Measurements from ENCODE around the gene SARS2.

DNA sequence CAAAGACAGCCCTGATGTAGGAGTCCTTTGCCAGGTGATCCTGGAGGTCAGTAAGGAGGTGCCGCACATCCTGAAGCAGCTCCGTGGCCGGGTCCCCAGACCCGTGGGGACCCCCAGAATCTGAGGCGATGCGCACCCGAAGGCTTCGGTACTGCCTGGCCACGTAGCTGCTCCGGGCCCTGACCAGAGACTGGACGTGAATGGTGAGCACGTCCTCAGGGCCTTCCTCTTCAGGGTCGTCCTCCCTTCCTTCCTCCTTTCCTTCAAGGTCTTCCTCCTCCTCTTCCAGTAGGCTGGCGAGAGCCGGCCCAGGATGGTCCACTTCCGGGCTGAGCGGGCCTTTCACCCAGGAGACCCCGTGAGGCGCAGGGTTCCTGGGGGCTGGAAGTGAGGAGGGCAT is 60.0 kb downstream of the SARS2 start:
- TF ChIP-seq, protein P1, sequence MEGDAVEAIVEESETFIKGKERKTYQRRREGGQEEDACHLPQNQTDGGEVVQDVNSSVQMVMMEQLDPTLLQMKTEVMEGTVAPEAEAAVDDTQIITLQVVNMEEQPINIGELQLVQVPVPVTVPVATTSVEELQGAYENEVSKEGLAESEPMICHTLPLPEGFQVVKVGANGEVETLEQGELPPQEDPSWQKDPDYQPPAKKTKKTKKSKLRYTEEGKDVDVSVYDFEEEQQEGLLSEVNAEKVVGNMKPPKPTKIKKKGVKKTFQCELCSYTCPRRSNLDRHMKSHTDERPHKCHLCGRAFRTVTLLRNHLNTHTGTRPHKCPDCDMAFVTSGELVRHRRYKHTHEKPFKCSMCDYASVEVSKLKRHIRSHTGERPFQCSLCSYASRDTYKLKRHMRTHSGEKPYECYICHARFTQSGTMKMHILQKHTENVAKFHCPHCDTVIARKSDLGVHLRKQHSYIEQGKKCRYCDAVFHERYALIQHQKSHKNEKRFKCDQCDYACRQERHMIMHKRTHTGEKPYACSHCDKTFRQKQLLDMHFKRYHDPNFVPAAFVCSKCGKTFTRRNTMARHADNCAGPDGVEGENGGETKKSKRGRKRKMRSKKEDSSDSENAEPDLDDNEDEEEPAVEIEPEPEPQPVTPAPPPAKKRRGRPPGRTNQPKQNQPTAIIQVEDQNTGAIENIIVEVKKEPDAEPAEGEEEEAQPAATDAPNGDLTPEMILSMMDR (IDR thresholded peaks at IDR 0.05): no peak
- TF ChIP-seq POLR2A (IDR thresholded peaks at IDR 0.05): no peak
- no peak for TF ChIP-seq POLR2AphosphoS5 (IDR thresholded peaks at IDR 0.05)

Data from prostate gland (tissue), 2 donors.